ENCODE data around the gene MRRF. TPM values are rescaled to one million over a fixed set of nuclear protein-coding genes. Genes with fewer than 3 reads are reported as not detected.

MRRF gene
- total RNA-seq, 4 donors from 2014 or later: 54.8 to 69.6 (median 67.8) TPM

DNA sequence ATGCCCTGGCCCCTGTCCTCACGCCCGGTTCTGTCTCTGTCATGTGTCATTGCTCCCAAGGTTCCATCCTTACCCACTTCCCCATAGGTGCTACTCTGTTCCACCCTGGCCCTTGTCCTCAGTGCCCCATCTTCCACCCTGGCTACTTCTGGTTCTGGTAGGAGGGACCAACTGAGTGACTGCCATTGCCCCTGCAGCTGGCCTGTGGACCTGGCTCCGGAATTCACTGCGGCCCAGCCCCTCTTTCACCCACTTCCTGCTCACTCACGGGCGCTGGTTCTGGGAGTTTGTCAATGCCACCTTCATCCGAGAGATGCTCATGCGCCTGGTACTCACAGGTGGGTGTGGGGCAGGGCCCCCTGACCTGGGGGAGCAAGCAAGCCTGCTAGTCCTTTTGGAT, 113.6 kb downstream of the MRRF start:
- Histone ChIP-seq H3K27me3 (no peaks in the 10 kb centered on the region), H3K4me3 (no peak overlapping the region), H3K9me3 (peaks cover 0 to 5% (median 0%) of the 10 kb centered on the region in 4 donors), H3K27ac (no peak overlapping the region), H3K4me1 (peaks cover 0 to 27% (median 0%) of the 10 kb centered on the region in 4 donors), H3K36me3 (no peaks in the 10 kb centered on the region)
- TF ChIP-seq, protein P1, sequence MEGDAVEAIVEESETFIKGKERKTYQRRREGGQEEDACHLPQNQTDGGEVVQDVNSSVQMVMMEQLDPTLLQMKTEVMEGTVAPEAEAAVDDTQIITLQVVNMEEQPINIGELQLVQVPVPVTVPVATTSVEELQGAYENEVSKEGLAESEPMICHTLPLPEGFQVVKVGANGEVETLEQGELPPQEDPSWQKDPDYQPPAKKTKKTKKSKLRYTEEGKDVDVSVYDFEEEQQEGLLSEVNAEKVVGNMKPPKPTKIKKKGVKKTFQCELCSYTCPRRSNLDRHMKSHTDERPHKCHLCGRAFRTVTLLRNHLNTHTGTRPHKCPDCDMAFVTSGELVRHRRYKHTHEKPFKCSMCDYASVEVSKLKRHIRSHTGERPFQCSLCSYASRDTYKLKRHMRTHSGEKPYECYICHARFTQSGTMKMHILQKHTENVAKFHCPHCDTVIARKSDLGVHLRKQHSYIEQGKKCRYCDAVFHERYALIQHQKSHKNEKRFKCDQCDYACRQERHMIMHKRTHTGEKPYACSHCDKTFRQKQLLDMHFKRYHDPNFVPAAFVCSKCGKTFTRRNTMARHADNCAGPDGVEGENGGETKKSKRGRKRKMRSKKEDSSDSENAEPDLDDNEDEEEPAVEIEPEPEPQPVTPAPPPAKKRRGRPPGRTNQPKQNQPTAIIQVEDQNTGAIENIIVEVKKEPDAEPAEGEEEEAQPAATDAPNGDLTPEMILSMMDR (IDR thresholded peaks at IDR 0.05): no peak
- no peak for TF ChIP-seq POLR2A (IDR thresholded peaks at IDR 0.05)
- DNase-seq: peak in 1 of 3 donors; percentile 23

DNA sequence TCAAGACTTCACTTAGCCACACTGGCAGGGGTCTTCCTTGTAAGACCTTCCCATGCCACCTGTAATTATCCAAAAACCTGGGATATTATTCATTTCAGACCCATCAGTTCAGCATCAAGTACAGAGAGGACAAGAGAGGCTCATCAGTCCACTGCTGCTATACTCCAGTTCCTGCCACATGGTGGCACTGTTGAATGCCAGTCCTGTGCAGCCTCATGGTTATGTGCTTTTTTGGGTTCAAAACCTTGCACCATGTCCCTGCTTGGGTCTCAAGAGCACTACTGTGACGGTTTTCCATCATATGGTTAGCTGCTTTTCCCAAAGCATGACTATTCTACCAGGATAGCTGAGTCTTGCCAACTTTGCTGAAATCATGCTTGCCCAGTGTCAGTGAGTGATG, 114.7 kb downstream of the MRRF start:
- Histone ChIP-seq H3K9me3 (peaks cover 0 to 5% (median 0%) of the 10 kb centered on the region in 4 donors), H3K4me1 (peaks cover 0 to 27% (median 0%) of the 10 kb centered on the region in 4 donors), H3K27me3 (no peaks in the 10 kb centered on the region), H3K36me3 (no peaks in the 10 kb centered on the region), H3K4me3 (no peak overlapping the region), H3K27ac (no peak overlapping the region)
- no peak for TF ChIP-seq POLR2A (IDR thresholded peaks at IDR 0.05)
- TF ChIP-seq, protein P1 (IDR thresholded peaks at IDR 0.05): peak in 2 of 6 experiments; percentile 7 to 10
- peak in 1 of 3 donors; percentile 32 for DNase-seq

DNA sequence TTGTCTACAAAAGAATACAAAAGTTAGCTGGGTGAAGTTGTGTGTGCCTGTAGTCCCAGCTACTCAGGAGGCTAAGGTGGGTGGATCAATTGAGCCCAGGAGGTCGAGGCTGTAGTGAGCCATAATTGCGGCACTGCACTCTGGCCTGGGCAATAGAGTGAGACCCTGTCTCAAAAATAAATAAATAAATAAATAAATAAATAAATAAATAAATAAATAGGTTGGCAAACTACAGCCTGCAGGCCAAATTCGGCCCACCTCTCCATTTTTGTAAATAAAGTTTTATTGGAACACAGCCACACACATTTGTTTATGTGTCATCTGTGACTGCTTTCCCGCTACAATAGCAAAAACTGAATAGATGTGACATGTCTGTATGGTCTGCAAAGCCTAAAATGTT, 115.6 kb downstream of the MRRF start:
- Histone ChIP-seq H3K4me3 (no peak overlapping the region), H3K27ac (no peak overlapping the region), H3K4me1 (peaks cover 0 to 21% (median 0%) of the 10 kb centered on the region in 4 donors), H3K36me3 (no peaks in the 10 kb centered on the region), H3K27me3 (no peaks in the 10 kb centered on the region), H3K9me3 (peaks cover 0 to 5% (median 0%) of the 10 kb centered on the region in 4 donors)
- TF ChIP-seq, protein P1 (IDR thresholded peaks at IDR 0.05): no peak
- no peak for TF ChIP-seq POLR2A (IDR thresholded peaks at IDR 0.05)
- no peak for DNase-seq

Small RNA genes within 50 kb of the gene (small RNA-seq; reads per million reads assigned to genes)
- 0 reads per million in 2 donors for gene AL162424.1

Other genes with a start within 250 kb of the MRRF start
- 1 to 10 TPM; 3.0 to 9.9 (median 7.4) TPM for gene TTLL11, start 171.6 kb upstream of the MRRF start, total RNA-seq
- 10 to 100 TPM; 17.3 to 41.3 (median 32.2) TPM for gene NDUFA8, start 105.1 kb upstream of the MRRF start, total RNA-seq
- gene MORN5, start 105.0 kb upstream of the MRRF start, total RNA-seq: not detected
- gene LHX6, start 35.9 kb upstream of the MRRF start, total RNA-seq: 10 to 100 TPM in 1 of 4 donors, 1 to 10 TPM in 2, under 1 TPM in 1; 0.53 to 12.4 (median 3.1) TPM
- 10 to 100 TPM in 1 of 4 donors, 1 to 10 TPM in 3; 4.5 to 37.1 (median 7.5) TPM for gene RBM18, start within 50 bp of the MRRF start, total RNA-seq
- 10 to 100 TPM in 3 of 4 donors, 1 to 10 TPM in 1; 6.4 to 17.3 (median 13.8) TPM for gene PTGS1, start 106.1 kb downstream of the MRRF start, total RNA-seq
- not detected for gene OR1J1, start 213.0 kb downstream of the MRRF start, total RNA-seq
- not detected for gene OR1J2, start 245.9 kb downstream of the MRRF start, total RNA-seq